Calu3 (cell line): ENCODE data around the gene ELAVL1. TPM values are rescaled to one million over a fixed set of nuclear protein-coding genes. Genes with fewer than 3 reads are reported as not detected.

Experiments used
- BruUV-seq: library from RNA; stranded (reverse); fragments of 400-500 nt; replicated peaks from 2 replicates; lab custom pipeline; 2021; lab: Mats Ljungman, UMichigan
- CTCF ChIA-PET: fragments of 300-600 bp; sonication (Branson Sonifier 250); formaldehyde crosslinking; loops from one replicate; lab custom pipeline; 2022; ENCODE audit warnings: antibody characterized with exemption; lab: Charles Lee
- DNase-seq: peaks from one replicate; pipeline ENCODE4 v3.0.0; 2022
- H3K27ac Mint-ChIP-seq: one replicate; pipeline ENCODE4 v1.8.0; 2022; ENCODE audit warnings: mixed read lengths; ENCODE audit not compliant: unreplicated experiment
- H3K27me3 Mint-ChIP-seq: one replicate; pipeline ENCODE4 v1.8.0; 2022; ENCODE audit warnings: mixed read lengths; ENCODE audit not compliant: unreplicated experiment
- H3K36me3 Mint-ChIP-seq: one replicate; pipeline ENCODE4 v1.8.0; 2022; ENCODE audit warnings: mild to moderate bottlenecking, moderate library complexity, mixed read lengths; ENCODE audit not compliant: insufficient read depth, unreplicated experiment
- H3K4me1 Mint-ChIP-seq: one replicate; pipeline ENCODE4 v1.8.0; 2022; ENCODE audit warnings: mild to moderate bottlenecking, low read depth, mixed read lengths; ENCODE audit not compliant: unreplicated experiment
- H3K4me3 Mint-ChIP-seq: one replicate; pipeline ENCODE4 v1.8.0; 2022; ENCODE audit warnings: mild to moderate bottlenecking, low read depth, moderate library complexity, mixed read lengths; ENCODE audit not compliant: unreplicated experiment
- H3K9me3 Mint-ChIP-seq: one replicate; pipeline ENCODE4 v1.8.0; 2022; ENCODE audit warnings: low read depth, mixed read lengths; ENCODE audit not compliant: unreplicated experiment
- CTCF ChIP-seq: fragments of 200-600 bp; IDR thresholded peaks from one replicate; pipeline ENCODE4 v1.8.0; 2022; ENCODE audit warnings: antibody characterized with exemption; ENCODE audit not compliant: unreplicated experiment
- intact Hi-C: fragments of 100-400 bp; cut with micrococcal nuclease; formaldehyde crosslinking; loops from one replicate; pipeline ENCODE4 v1.10.0; 2022; ENCODE audit not compliant: unreplicated experiment
- total RNA-seq: library from RNA; stranded (reverse); gene quantifications from 2 replicates; pipeline ENCODE4 v1.2.3, GENCODE V29; 2022

ELAVL1 gene
- total RNA-seq, 1 experiment from 2014 or later, result 81.2 TPM

- no peaks in the 10 kb centered on the region for H3K9me3 Mint-ChIP-seq
- H3K4me1 Mint-ChIP-seq, result peaks cover 8% of the 10 kb centered on the region
- H3K4me3 Mint-ChIP-seq, result peak overlapping the region; percentile 5
- no peak overlapping the region for H3K27ac Mint-ChIP-seq
- H3K27me3 Mint-ChIP-seq, result no peaks in the 10 kb centered on the region
- peaks cover 46% of the 10 kb centered on the region for H3K36me3 Mint-ChIP-seq
- CTCF ChIA-PET, result no interaction called here
- intact Hi-C loops, result no loop called here
- BruUV-seq, result no TSS peak
- no peak for DNase-seq
- no peak for TF ChIP-seq CTCF
These were observed 82.6 kb downstream of the ELAVL1 start for GRCh38 chr19:7922836-7923195.

DNA sequence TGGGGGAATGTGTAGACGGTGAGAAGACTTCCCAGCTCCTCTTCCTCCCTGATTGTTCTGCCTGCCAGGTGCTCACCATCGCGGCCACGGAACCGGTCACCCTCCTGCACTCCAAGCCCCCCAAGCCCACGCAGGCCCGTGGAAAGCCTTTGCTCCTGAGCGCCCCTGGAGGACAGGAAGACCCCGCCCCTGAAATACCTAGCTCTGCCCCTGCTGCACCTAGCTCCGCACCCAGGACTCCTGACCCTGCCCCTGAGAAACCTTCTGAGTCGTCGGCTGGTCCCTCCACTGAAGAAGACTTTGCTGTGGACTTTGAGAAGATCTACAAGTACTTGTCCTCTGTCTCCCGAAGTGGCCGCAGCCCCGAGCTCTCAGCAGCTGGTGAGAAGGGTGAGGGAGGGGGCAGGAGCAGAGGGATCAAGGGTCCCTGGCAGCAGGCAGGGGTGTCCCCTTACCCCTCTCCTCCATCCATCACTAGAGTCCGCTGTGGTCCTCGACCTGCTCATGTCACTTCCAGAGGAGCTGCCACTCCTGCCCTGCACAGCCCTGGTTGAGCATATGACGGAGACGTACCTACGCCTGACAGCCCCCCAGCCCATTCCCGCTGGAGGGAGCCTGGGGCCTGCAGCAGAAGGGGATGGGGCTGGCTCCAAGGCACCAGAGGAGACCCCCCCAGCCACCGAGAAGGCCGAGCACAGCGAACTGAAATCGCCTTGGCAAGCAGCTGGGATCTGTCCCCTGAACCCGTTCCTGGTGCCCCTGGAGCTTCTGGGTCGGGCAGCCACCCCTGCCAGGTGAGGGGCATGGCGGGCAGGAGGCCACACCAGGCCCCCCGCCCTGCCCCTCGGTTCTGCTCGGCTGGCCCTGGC, 83.2 kb downstream of the ELAVL1 start:
- CTCF ChIA-PET, result no interaction called here
- H3K4me3 Mint-ChIP-seq, result no peak overlapping the region
- H3K9me3 Mint-ChIP-seq, result no peaks in the 10 kb centered on the region
- peaks cover 8% of the 10 kb centered on the region for H3K4me1 Mint-ChIP-seq
- TF ChIP-seq CTCF, result no peak
- BruUV-seq, result no TSS peak
- intact Hi-C loops, result no loop called here
- H3K27me3 Mint-ChIP-seq, result no peaks in the 10 kb centered on the region
- no peak for DNase-seq
- H3K27ac Mint-ChIP-seq, result no peak overlapping the region
- peaks cover 42% of the 10 kb centered on the region for H3K36me3 Mint-ChIP-seq

DNA sequence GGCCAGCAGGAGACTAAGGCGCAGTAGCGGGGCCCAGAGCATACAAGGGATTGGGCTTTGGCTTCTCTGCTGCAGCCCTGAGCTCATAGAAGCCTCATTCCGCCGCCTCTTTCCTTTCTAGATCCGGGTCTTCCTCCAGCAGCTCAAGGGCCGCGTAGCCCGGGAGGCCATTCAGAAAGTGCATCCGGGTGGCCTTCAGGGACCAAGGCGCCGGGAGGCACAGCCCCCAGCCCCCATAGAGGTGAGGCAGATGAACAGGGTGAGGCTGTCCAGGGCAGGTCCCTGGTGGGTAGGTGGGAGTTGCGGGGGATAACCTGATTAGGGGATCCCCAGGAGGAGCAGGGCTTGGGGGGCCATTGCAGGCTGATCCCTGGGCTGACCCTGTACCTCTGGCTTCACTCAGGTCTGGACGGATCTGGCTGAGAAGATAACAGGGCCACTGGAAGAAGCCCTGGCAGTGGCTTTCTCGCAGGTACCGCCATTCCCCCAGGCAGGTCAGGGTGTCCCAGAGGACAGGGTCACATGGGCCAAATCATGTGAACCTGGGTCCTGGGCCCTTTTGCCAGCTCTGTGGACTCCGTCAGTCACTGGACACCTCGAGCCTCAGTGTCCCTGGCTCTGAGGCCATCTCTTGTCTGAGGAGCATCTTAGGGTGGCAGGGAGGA, 84.0 kb downstream of the ELAVL1 start:
- Mint-ChIP-seq H3K36me3 (peaks cover 37% of the 10 kb centered on the region), H3K4me1 (peaks cover 8% of the 10 kb centered on the region), H3K9me3 (no peaks in the 10 kb centered on the region), H3K27me3 (no peaks in the 10 kb centered on the region), H3K27ac (peak overlapping the region; percentile 39), H3K4me3 (peak overlapping the region; percentile 76)
- TSS peak; percentile 70 for BruUV-seq
- no peak for DNase-seq
- no peak for TF ChIP-seq CTCF
- CTCF ChIA-PET, result interaction anchor here (0.6 to 2.3 kb wide), 6 partner anchors 8 to 353 kb away, joined by 3 to 18 read pairs (median 10); partner anchors contain the start of gene TIMM44
- intact Hi-C loops, result no loop called here

DNA sequence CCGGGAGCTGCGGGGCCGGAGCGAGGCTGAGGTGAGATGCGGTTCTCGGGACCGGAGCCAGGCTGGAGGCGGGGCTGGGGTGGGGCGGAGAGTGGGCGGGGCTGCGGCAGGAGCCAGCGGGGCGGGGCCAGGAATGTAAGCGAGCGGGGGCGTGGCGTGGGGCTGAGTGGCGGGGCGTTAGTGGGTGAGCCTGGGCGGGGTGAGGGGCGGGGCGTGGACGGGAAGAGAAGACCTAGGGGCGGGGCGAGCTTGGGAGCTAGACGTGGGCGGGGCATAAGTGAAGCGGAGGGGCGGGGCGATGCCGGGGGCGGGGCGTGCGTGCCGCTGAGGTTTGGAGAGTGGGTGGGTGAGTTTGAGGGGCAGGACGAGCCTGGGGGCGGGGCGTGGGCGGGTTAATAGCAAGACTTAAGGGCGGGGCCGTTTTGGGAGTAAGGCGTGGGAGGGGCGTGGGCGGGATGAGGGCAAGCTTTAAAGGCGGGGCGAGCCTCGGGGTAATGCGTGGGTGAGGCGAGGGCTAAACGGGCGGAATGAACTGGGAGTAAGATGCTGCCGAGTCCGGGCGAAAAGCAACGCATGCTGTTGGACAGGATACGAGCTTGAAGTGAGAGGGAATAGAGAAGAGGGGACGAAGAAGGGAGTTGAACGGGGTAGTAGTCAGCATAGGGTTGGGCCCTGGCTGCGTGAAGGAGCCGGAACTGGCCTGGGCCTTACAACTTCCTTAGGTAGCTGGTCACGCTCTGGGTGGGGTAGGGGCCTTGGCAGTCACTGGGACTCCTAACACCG, 84.7 kb downstream of the ELAVL1 start:
- DNase-seq, result peak; percentile 93
- Mint-ChIP-seq H3K9me3 (no peaks in the 10 kb centered on the region), H3K4me3 (peak overlapping the region; percentile 76), H3K27ac (peak overlapping the region; percentile 39), H3K27me3 (no peaks in the 10 kb centered on the region), H3K36me3 (peaks cover 32% of the 10 kb centered on the region), H3K4me1 (peaks cover 8% of the 10 kb centered on the region)
- intact Hi-C loops, result no loop called here
- TF ChIP-seq CTCF, result no peak
- CTCF ChIA-PET, result interaction anchor here (0.6 to 2.3 kb wide), 13 partner anchors 8 to 1390 kb away, joined by 3 to 18 read pairs (median 8); partner anchors contain the start of genes LRRC8E, TIMM44 and TNFSF9
- BruUV-seq, result no TSS peak
